Progenitor cell of endocrine pancreas (in vitro differentiated cells): ENCODE data around the gene IL17RE. TPM values are rescaled to one million over a fixed set of nuclear protein-coding genes. Genes with fewer than 3 reads are reported as not detected.
A peak's percentile ranks its signal among the peaks of the same experiment; 100 is the strongest.
"Not testable (repeated sequence)": the region's sequence is repeated elsewhere in the genome, so short reads cannot be mapped to it uniquely, and the experiment has no call there.

ENCODE experiments used
- DNase-seq: peaks from one replicate; pipeline ENCODE4 v3.0.0; 2021; ENCODE audit warnings: low spot score; ENCODE audit not compliant: unreplicated experiment
- H3K27ac Mint-ChIP-seq: 2 replicates; pipeline ENCODE4 v1.8.0; 2021; ENCODE audit warnings: mild to moderate bottlenecking, moderate library complexity, mixed read lengths
- H3K27me3 Mint-ChIP-seq: 2 replicates; pipeline ENCODE4 v1.8.0; 2021; ENCODE audit warnings: mixed read lengths
- H3K36me3 Mint-ChIP-seq: 2 replicates; pipeline ENCODE4 v1.8.0; 2022; ENCODE audit warnings: mixed read lengths; ENCODE audit not compliant: insufficient read depth
- H3K4me1 Mint-ChIP-seq: 2 replicates; pipeline ENCODE4 v1.8.0; 2021; ENCODE audit warnings: low read depth, mixed read lengths
- H3K4me3 Mint-ChIP-seq: 2 replicates; pipeline ENCODE4 v1.8.0; 2021; ENCODE audit warnings: low read depth, mild to moderate bottlenecking, moderate library complexity, mixed read lengths
- H3K9me3 Mint-ChIP-seq: 2 replicates; pipeline ENCODE4 v1.8.0; 2021; ENCODE audit warnings: low read depth, mixed read lengths
- long read RNA-seq: library from polyadenylated mRNA; unstranded; transcript quantifications from one replicate; pipeline ENCODE4 v2.0.0, GENCODE V29; 2020
- total RNA-seq: library from RNA; stranded (reverse); gene quantifications from 2 replicates; pipeline ENCODE4 v1.2.1, GENCODE V29; 2021
- TF ChIP-seq, protein P1 (sequence below): fragments of 200-600 bp; sonication (generic); IDR thresholded peaks from one replicate; pipeline ENCODE4 v1.5.0; 2021; ENCODE audit warnings: antibody characterized with exemption, mild to moderate bottlenecking; ENCODE audit not compliant: unreplicated experiment

IL17RE gene
- 4.9 and 7.0 TPM in 2 replicates for total RNA-seq
- long read RNA-seq, partial matches to known transcripts, result 0 of 2 reads
- long read RNA-seq, other reads (novel, unspliced or antisense), result 2 of 2 reads

DNA sequence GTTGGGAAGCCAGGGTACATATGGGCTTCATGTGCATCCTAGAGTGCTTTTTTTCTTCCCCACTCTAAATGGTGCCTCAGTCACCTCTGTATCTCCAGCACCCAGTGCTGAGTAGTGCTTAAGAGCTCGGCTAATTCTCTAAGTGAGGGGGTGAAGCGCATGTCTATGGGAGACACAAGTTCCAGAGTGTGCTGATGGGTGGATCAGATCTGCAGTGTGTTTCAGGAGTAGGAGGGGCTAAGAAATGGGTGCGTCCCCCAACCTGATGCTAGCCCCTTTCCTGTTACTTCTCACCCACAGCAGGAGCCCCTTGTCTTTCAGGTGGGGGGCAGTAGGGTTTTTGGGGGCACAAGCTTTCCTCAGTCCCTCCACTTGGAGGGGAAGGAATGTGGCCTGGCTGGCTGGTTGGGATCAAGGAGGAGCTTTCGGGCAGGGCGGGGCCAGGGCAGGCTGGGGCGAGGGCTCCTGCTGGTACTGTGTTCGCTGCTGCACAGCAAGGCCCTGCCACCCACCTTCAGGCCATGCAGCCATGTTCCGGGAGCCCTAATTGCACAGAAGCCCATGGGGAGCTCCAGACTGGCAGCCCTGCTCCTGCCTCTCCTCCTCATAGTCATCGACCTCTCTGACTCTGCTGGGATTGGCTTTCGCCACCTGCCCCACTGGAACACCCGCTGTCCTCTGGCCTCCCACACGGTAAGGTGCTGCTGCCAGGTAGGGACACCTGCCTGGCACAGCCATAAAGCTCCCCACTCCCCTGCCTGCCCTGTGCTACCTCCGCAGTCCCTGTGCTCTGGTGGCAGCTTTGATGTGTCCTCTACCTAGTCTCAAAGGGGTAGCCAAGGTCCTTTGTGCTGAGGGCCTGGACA, at the start of gene IL17RE:
Gene IL17RE (plus strand): TSS at position 477 of the 866 bp plus-strand sequence. CDS start 85 bp downstream, at position 562.
- peak within 1 kb of the TSS; percentile 53 for H3K4me3 Mint-ChIP-seq
- peaks cover 27% of the 10 kb centered on the region for H3K4me1 Mint-ChIP-seq
- H3K36me3 Mint-ChIP-seq, result no peaks in the 10 kb centered on the region
- H3K27ac Mint-ChIP-seq, result peak within 1 kb of the TSS; percentile 35
- DNase-seq, result no peak
- H3K27me3 Mint-ChIP-seq, result no peaks in the 10 kb centered on the region
- no peaks in the 10 kb centered on the region for H3K9me3 Mint-ChIP-seq
- TF ChIP-seq, protein P1, sequence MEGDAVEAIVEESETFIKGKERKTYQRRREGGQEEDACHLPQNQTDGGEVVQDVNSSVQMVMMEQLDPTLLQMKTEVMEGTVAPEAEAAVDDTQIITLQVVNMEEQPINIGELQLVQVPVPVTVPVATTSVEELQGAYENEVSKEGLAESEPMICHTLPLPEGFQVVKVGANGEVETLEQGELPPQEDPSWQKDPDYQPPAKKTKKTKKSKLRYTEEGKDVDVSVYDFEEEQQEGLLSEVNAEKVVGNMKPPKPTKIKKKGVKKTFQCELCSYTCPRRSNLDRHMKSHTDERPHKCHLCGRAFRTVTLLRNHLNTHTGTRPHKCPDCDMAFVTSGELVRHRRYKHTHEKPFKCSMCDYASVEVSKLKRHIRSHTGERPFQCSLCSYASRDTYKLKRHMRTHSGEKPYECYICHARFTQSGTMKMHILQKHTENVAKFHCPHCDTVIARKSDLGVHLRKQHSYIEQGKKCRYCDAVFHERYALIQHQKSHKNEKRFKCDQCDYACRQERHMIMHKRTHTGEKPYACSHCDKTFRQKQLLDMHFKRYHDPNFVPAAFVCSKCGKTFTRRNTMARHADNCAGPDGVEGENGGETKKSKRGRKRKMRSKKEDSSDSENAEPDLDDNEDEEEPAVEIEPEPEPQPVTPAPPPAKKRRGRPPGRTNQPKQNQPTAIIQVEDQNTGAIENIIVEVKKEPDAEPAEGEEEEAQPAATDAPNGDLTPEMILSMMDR, result no peak

- peaks cover 19% of the 10 kb centered on the region for H3K27me3 Mint-ChIP-seq
- H3K4me1 Mint-ChIP-seq, result peaks cover 12% of the 10 kb centered on the region
- H3K4me3 Mint-ChIP-seq, H3K9me3 Mint-ChIP-seq, H3K36me3 Mint-ChIP-seq, H3K27ac Mint-ChIP-seq, DNase-seq: not testable (repeated sequence)
Measured at GRCh38 chr3:9854291-9854940, 48.2 kb upstream of the IL17RE start.

DNA sequence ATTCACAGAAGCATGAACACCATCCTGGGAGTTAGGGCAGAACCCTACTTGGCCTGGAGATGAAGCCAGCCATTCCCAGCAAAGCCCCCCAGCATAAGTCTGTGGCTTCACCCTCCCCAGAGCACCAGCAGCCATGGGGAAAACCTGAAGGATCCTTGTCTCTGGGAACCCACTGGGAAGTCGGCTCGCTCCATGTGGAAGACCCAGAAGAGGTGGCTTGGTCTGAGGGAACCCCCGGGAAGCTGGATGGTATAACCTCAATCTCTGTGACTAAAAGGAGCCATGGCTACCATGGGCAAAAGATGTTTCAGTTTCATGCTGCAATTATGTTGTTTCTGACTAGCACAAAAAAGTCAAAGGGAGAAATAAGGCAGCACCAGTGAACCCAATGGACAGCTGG, 47.1 kb upstream of the IL17RE start:
- H3K4me3 Mint-ChIP-seq, result no peak overlapping the region
- TF ChIP-seq, protein P1, result no peak
- peaks cover 12% of the 10 kb centered on the region for H3K4me1 Mint-ChIP-seq
- no peak overlapping the region for H3K27ac Mint-ChIP-seq
- H3K9me3 Mint-ChIP-seq, result no peaks in the 10 kb centered on the region
- no peak for DNase-seq
- H3K27me3 Mint-ChIP-seq, result peaks cover 19% of the 10 kb centered on the region
- H3K36me3 Mint-ChIP-seq, result no peaks in the 10 kb centered on the region

GRCh38 chr3:9859530-9860025, 43.1 kb upstream of the IL17RE start:
- no peaks in the 10 kb centered on the region for H3K36me3 Mint-ChIP-seq
- peaks cover 12% of the 10 kb centered on the region for H3K27me3 Mint-ChIP-seq
- H3K27ac Mint-ChIP-seq, result no peak overlapping the region
- H3K4me3 Mint-ChIP-seq, result no peak overlapping the region
- H3K4me1 Mint-ChIP-seq, result peaks cover 2% of the 10 kb centered on the region
- H3K9me3 Mint-ChIP-seq, result no peaks in the 10 kb centered on the region
- TF ChIP-seq, protein P1, result no peak
- DNase-seq, result no peak

DNA sequence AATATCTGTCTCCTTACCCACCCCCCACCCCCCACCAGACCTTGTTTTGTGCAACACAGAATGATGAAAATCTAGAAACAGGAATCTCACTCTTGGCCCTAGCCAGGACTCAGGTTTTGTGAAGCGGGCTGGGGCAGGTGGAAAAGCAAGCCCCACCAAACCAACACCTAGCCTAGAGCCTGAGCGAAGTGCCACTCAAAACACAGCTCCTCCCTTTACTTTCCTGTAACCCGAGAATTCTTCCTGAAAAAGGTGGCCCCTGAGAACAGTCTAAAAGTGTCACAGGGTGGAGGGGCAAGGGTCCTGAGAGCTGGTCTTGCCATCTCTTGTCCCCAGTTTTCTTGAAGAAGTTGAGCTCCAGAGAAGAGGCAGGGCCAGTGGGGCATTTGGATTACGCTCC, 41.4 kb upstream of the IL17RE start:
- Mint-ChIP-seq H3K9me3 (no peaks in the 10 kb centered on the region), H3K4me3 (no peak overlapping the region), H3K4me1 (no peaks in the 10 kb centered on the region), H3K27ac (no peak overlapping the region), H3K36me3 (no peaks in the 10 kb centered on the region), H3K27me3 (peaks cover 11% of the 10 kb centered on the region)
- DNase-seq, result no peak
- TF ChIP-seq, protein P1, result no peak
